CD4-positive, alpha-beta T cell (primary cell): ENCODE measurements around the gene CDHR2. TPM values are rescaled to one million over a fixed set of nuclear protein-coding genes. Genes with fewer than 3 reads are reported as not detected.

Experiments
- ATAC-seq: fragments of 200-7000 bp; cut with Tn5 transposase; one replicate; pipeline ENCODE4 v1.10.0; 2022; ENCODE audit warnings: mild to moderate bottlenecking; ENCODE audit not compliant: poor library complexity
- CTCF ChIA-PET: fragments of 350-600 bp; sonication (Branson Sonifier 250); formaldehyde crosslinking; loops from one replicate; lab custom pipeline; 2021; ENCODE audit warnings: antibody characterized with exemption, inconsistent platforms; lab: Charles Lee
- POLR2A ChIA-PET: fragments of 350-600 bp; sonication (Branson Sonifier 250); formaldehyde crosslinking; loops from one replicate; lab custom pipeline; 2021; ENCODE audit warnings: antibody characterized with exemption, inconsistent platforms; lab: Charles Lee
- DNase-seq, 14 experiments: peaks; one replicate each; pipeline ENCODE4 v3.0.0-alpha.2; 2013 to 2020; ENCODE audit warnings: mixed read lengths in 2 of 14
- H3K27ac ChIP-seq, 2 donors: one replicate each; pipeline versions ENCODE4 v1.5.1 to v1.7.0; 2013; ENCODE audit warnings: low read length in 2 of 2, low read depth in 1 of 2, mild to moderate bottlenecking in 1 of 2
- H3K27me3 ChIP-seq, 2 experiments: 1 replicate in 1 of 2; 2 replicates in 1 of 2; pipeline versions ENCODE4 v1.6.1 to v1.7.0; 2013; ENCODE audit warnings: low read length in 2 of 2, control low read depth in 1 of 2, mild to moderate bottlenecking in 1 of 2, moderate library complexity in 1 of 2; ENCODE audit not compliant: insufficient read depth in 2 of 2, control insufficient read depth in 1 of 2
- H3K36me3 ChIP-seq: one replicate; pipeline ENCODE4 v1.6.1; 2013; ENCODE audit warnings: low read length, control low read depth; ENCODE audit not compliant: insufficient read depth
- H3K4me1 ChIP-seq: one replicate; pipeline ENCODE4 v1.6.1; 2013; ENCODE audit warnings: low read length, control low read depth; ENCODE audit not compliant: insufficient read depth
- H3K4me3 ChIP-seq: one replicate; pipeline ENCODE4 v1.5.1; 2013; ENCODE audit warnings: mild to moderate bottlenecking, low read length, moderate library complexity
- H3K9me3 ChIP-seq, 2 experiments: 1 replicate in 1 of 2; 2 replicates in 1 of 2; pipeline versions ENCODE4 v1.6.1 to v1.7.0; 2013; ENCODE audit warnings: low read length in 2 of 2, mild to moderate bottlenecking in 2 of 2, control low read depth in 1 of 2, moderate library complexity in 1 of 2; ENCODE audit not compliant: control insufficient read depth in 1 of 2, insufficient read depth in 1 of 2
- H3K27ac Mint-ChIP-seq: one replicate; pipeline ENCODE4 v1.8.0; 2020; ENCODE audit warnings: mixed read lengths
- H3K27me3 Mint-ChIP-seq: one replicate; pipeline ENCODE4 v1.8.0; 2021; ENCODE audit warnings: mixed read lengths
- H3K36me3 Mint-ChIP-seq: one replicate; pipeline ENCODE4 v1.8.0; 2021; ENCODE audit warnings: low read depth, mixed read lengths
- H3K4me1 Mint-ChIP-seq: one replicate; pipeline ENCODE4 v1.8.0; 2021; ENCODE audit warnings: low read depth, mixed read lengths
- H3K4me3 Mint-ChIP-seq: one replicate; pipeline ENCODE4 v1.8.0; 2020; ENCODE audit warnings: mild to moderate bottlenecking, mixed read lengths
- H3K9me3 Mint-ChIP-seq: one replicate; pipeline ENCODE4 v1.8.0; 2020; ENCODE audit warnings: mixed read lengths
- CTCF ChIP-seq: fragments of 200-600 bp; IDR thresholded peaks from one replicate; pipeline ENCODE4 v1.8.0; 2022; ENCODE audit warnings: antibody characterized with exemption, mild to moderate bottlenecking
- intact Hi-C, 2 experiments: fragments of 100-400 bp; cut with DNase I in 1 of 2; cut with micrococcal nuclease in 1 of 2; formaldehyde crosslinking; loops; one replicate each; pipeline versions ENCODE4 v1.15.1 to v1.9.0; 2023 to 2025; cut with DNase I, micrococcal nuclease
- total RNA-seq, 174 experiments: library from RNA in 2 of 174; stranded (reverse) in 2 of 174; gene quantifications; one replicate each; pipeline ENCODE4 v1.2.3 and lab custom pipeline; 2021 to 2026

CDHR2 gene
- total RNA-seq, 2 experiments from 2014 or later = 1.6 to 2.0 TPM

- CTCF ChIA-PET = no interaction called here
These were observed 77.7 kb downstream of the CDHR2 start for GRCh38 chr5:176626876-176627236.

GRCh38 chr5:176627582-176627981, 78.4 kb downstream of the CDHR2 start:
- Histone ChIP-seq H3K27me3 (peaks cover 53% of the 10 kb centered on the region in 2 experiments), H3K4me1 (peaks cover 15% of the 10 kb centered on the region), H3K36me3 (no peaks in the 10 kb centered on the region), H3K27ac (no peak overlapping the region), H3K9me3 (peaks cover 0 to 11% of the 10 kb centered on the region in 2 experiments), H3K4me3 (no peak overlapping the region)
- Mint-ChIP-seq H3K27ac (no peak overlapping the region), H3K36me3 (no peaks in the 10 kb centered on the region), H3K4me3 (no peak overlapping the region), H3K27me3 (peaks cover 78% of the 10 kb centered on the region), H3K4me1 (peaks cover 9% of the 10 kb centered on the region), H3K9me3 (no peaks in the 10 kb centered on the region)
- ChIA-PET POLR2A (no interaction called here), CTCF (no interaction called here)
- no peak for ATAC-seq
- TF ChIP-seq CTCF = no peak
- intact Hi-C loops = no loop called here
- no peak for DNase-seq

More at GRCh38 chr5:176626876-176627236, 77.7 kb downstream of the CDHR2 start:
- Mint-ChIP-seq H3K9me3 (no peaks in the 10 kb centered on the region), H3K4me1 (peaks cover 9% of the 10 kb centered on the region), H3K4me3 (no peak overlapping the region), H3K36me3 (no peaks in the 10 kb centered on the region), H3K27me3 (peaks cover 78% of the 10 kb centered on the region), H3K27ac (no peak overlapping the region)
- TF ChIP-seq CTCF = no peak
- Histone ChIP-seq H3K36me3 (no peaks in the 10 kb centered on the region), H3K9me3 (peaks cover 0 to 13% of the 10 kb centered on the region in 2 experiments), H3K4me3 (no peak overlapping the region), H3K27ac (no peak overlapping the region), H3K27me3 (peaks cover 48 to 50% of the 10 kb centered on the region in 2 experiments), H3K4me1 (peaks cover 15% of the 10 kb centered on the region)
- ATAC-seq (no peak), DNase-seq (no peak)
- intact Hi-C loops = no loop called here
- POLR2A ChIA-PET = no interaction called here

- Mint-ChIP-seq H3K4me1 (peaks cover 9% of the 10 kb centered on the region), H3K36me3 (no peaks in the 10 kb centered on the region), H3K27ac (no peak overlapping the region), H3K4me3 (no peak overlapping the region), H3K9me3 (no peaks in the 10 kb centered on the region), H3K27me3 (peaks cover 82% of the 10 kb centered on the region)
- no peak for TF ChIP-seq CTCF
- ATAC-seq = no peak
- no peak for DNase-seq
- Histone ChIP-seq H3K4me3 (no peak overlapping the region), H3K27ac (no peak overlapping the region), H3K27me3 (peaks cover 61% of the 10 kb centered on the region in 2 experiments), H3K36me3 (no peaks in the 10 kb centered on the region), H3K4me1 (peaks cover 15% of the 10 kb centered on the region), H3K9me3 (peaks cover 0 to 11% of the 10 kb centered on the region in 2 experiments)
- POLR2A ChIA-PET = no interaction called here
- intact Hi-C loops = no loop called here
- CTCF ChIA-PET = no interaction called here
These were observed 79.5 kb downstream of the CDHR2 start for GRCh38 chr5:176628406-176629228.
